UCSD-AML1 (cell line): ENCODE results near the gene TIMP2.
"Not testable (repeated sequence)": the region's sequence is repeated elsewhere in the genome, so short reads cannot be mapped to it uniquely, and the experiment has no call there.

Source experiments
- DNase-seq: peaks from one replicate; lab custom pipeline; 2025; ENCODE audit not compliant: unreplicated experiment; lab: John Stamatoyannopoulos, UW

TIMP2 gene

GRCh38 chr17:78892062-78892456, 33.1 kb downstream of the TIMP2 start:
- DNase-seq = no peak

- DNase-seq = no peak
Observed at GRCh38 chr17:78891406-78892061, 33.7 kb downstream of the TIMP2 start.

DNA sequence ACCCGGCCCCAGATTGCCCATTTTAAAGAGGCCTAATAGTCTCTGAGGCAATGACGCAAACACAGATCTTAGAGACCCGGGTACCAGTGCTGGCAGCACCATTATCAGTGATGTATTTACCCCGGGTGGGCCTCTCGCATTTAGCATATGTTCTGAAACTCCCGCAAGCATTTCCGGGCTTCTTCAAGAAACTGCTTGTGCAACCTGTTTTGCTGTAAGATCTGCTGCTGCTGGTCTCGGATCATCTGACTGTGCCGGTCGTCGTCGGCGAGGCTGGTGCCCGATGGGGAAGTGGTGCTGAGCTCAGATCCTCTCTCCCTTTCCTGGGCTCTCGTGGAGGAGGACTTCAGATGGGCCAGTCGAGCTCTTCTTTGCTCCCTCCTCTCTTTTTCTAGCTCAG, 34.7 kb downstream of the TIMP2 start:
- peak; percentile 71 for DNase-seq

GRCh38 chr17:78890096-78890495, 35.1 kb downstream of the TIMP2 start:
- not testable (repeated sequence) for DNase-seq

DNA sequence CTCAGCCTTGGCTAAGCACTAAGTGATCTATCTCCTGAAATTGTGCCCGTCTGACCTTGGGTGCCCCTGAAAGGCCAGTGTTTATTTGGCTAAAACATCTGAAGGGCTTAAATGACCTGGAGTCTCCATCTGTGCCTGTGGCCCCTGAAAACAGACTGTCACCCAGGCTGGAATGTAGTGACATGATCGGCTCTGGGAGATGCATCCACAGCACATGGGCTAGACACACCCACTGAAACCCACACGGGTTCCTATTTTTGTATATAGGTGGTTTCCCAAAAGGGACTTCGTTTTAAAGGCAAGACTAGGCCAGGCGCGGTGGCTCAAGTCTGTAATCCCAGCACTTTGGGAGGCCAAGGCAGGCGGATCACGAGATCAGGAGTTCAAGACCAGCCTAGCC, 35.7 kb downstream of the TIMP2 start:
- DNase-seq = no peak

GRCh38 chr17:78888941-78889518, 36.2 kb downstream of the TIMP2 start:
- DNase-seq = no peak

GRCh38 chr17:78886954-78887353, 38.2 kb downstream of the TIMP2 start:
- no peak for DNase-seq

DNA sequence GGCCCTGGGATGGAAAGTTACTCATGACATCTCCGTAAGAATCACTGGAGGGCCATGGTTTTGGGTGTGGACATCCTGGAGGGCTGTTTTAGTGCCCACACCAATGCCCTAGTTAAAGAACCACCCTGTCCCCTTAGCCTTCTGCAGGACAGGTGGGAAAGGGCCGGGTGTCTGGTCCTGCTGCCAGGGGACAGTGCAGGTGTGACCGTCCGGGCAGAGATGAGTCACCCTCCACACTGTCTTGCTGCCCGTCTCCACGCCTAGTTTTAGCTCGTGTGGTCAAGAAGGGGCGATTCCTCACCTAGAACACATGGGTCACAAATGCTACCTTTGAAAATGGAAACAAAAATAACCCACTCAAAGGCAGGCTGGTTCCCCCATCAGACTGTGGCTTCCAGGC, 39.2 kb downstream of the TIMP2 start:
- DNase-seq = no peak

DNA sequence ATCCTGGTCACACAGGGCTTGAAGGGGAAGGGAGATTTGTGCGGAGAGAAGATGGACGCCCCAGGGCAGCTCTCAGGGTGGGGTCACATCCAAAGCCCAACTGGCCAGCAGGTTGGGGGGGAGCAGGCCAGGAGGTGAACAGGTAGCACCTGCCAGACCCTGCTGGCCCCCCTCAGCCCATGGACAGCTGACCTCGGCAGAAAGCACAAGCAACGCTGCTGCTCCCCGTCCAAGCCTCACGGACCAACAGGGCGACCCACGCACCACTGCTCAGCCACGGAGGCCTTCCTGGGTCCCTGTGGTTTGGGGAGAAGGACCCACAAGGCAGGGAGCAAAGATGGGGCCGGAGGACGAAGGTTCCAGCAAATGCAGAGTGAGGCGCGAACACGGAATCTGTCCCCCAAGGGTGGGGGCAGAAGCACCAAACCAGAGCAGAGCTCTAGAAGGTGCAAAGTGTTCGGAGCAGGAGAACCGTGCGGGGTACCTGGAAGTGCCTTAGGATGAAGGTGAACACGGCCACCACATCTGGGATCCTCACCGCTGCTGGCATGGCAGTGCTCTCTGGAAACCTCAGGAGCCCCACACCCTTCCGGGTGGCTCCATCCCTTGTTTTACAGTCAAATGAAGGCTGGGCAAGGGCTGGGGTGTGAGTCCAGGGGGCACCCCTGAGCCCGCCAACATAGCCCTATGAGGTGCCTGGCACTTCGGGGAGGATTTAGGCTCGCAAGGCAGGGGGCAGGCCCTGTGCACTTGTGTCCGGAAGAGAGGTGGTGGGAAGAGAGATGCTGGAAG, 40.1 kb downstream of the TIMP2 start:
- no peak for DNase-seq

DNA sequence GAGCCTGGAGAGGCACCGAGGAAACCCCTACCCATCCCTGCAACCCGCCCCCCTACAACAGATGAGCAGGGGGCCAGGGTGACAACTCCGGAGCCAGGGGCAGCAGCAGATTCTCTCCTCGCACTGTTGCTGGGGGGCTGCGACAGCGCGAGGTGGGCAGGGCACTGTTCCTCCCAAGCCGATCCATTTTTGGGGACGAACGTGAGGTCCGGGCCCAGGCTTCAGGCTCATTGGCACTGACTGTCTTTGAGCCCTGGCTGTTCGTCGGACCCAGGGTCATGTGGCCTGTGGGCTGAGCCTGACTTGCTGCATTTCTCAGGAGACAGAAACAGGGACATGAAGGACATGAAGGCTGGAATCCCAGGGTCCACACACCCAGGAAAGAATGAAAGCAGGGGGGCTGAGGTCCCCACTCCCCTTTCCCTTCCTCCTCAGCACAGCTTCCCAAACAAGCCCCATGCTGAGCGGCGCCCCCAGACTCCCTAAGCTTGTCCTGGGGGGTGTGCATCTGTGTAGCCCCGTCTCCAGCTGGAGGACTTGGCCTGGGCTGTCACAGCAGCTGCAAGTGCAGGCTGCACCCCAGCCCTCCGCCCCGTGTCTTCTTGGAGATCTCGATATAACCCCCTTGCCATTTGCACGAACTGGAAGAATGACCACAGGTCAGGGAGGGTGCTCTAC, 40.9 kb downstream of the TIMP2 start:
- DNase-seq = no peak

- DNase-seq = peak; percentile 57
Observed at GRCh38 chr17:78883533-78884131, 41.6 kb downstream of the TIMP2 start.

- peak; percentile 62 for DNase-seq
Observed at GRCh38 chr17:78883089-78883532, 42.1 kb downstream of the TIMP2 start.

GRCh38 chr17:78882540-78883088, 42.6 kb downstream of the TIMP2 start:
- peak; percentile 56 for DNase-seq

- peak; percentile 64 for DNase-seq
Observed at GRCh38 chr17:78879635-78880186, 45.5 kb downstream of the TIMP2 start.

GRCh38 chr17:78878871-78879527, 46.2 kb downstream of the TIMP2 start:
- DNase-seq = no peak

GRCh38 chr17:78878261-78878660, 46.9 kb downstream of the TIMP2 start:
- DNase-seq = no peak

GRCh38 chr17:78876954-78877517, 48.2 kb downstream of the TIMP2 start:
- DNase-seq = not testable (repeated sequence)

DNA sequence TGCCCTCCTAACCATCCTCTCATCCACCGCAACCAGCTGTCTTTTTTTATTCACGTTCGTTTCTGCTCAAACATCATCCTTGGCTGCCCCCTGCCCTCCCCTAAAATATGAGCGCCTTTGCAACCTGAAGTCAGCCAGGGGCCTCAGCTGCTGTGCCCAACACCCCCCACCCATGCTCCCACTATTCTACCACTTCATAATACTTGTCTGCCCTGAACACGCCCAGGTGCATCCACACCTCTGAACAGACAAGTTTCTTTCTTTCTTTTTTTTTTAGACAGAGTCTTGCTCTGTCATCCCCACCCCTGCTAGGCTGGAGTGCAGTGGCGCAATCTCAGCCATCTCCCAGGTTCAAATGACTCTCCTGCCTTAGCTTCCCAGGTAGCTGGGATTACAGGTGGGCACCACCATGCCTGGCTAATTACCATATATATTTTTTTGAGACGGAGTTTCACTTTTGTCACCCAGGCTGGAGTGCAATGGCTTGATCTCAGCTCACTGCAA, 49.0 kb downstream of the TIMP2 start:
- DNase-seq = no peak

- DNase-seq = peak; percentile 51
Observed at GRCh38 chr17:78875363-78876093, 49.7 kb downstream of the TIMP2 start.
